ENCODE results near the gene CCDC102B. TPM values are rescaled to one million over a fixed set of nuclear protein-coding genes. Genes with fewer than 3 reads are reported as not detected.

CCDC102B gene
- polyA plus RNA-seq, 1 donor from 2014 or later: 8.7 TPM

- Histone ChIP-seq H2AFZ (ENCODE audit: low read depth, low read length) (no peak overlapping the region), H3K4me2 (ENCODE audit: low read length) (no peak overlapping the region), H3K27ac (ENCODE audit: low read length) (no peak overlapping the region), H3K79me2 (replicated peaks; ENCODE audit: insufficient read depth, low read length) (no peaks in the 10 kb centered on the region), H3K4me3 (ENCODE audit: low read length) (no peak overlapping the region), H3K9ac (ENCODE audit: low read length) (no peak overlapping the region), H3K36me3 (ENCODE audit: insufficient read depth, low read length) (no peaks in the 10 kb centered on the region), H3K9me3 (ENCODE audit: low read length) (no peaks in the 10 kb centered on the region), H3K27me3 (ENCODE audit: insufficient read depth, low read depth, low read length) (no peaks in the 10 kb centered on the region), H3K9me2 (ENCODE audit: insufficient read depth, low read length) (no peaks in the 10 kb centered on the region), H3F3A (ENCODE audit: insufficient read depth, low read length, poor library complexity, severe bottlenecking) (peaks cover 4% of the 10 kb centered on the region), H4K20me1 (ENCODE audit: insufficient read depth) (no peaks in the 10 kb centered on the region)
- TF ChIP-seq SMC3 (conservative IDR thresholded peaks at IDR 0.05; ENCODE audit: poor library complexity) (peak; percentile 38), REST (IDR thresholded peaks at IDR 0.05; ENCODE audit: borderline replicate concordance) (no peak), MXI1 (conservative IDR thresholded peaks at IDR 0.05; ENCODE audit: poor library complexity, severe bottlenecking) (no peak), POLR2AphosphoS5 (IDR thresholded peaks at IDR 0.05) (no peak), EZH2 (IDR thresholded peaks at IDR 0.05; ENCODE audit: borderline replicate concordance, insufficient read depth, low read length, poor library complexity, severe bottlenecking) (no peak), CTCF (IDR thresholded peaks at IDR 0.05; ENCODE audit: poor library complexity, severe bottlenecking) (peak; percentile 37), RAD21 (conservative IDR thresholded peaks at IDR 0.05) (no peak), EP300 (conservative IDR thresholded peaks at IDR 0.05; ENCODE audit: poor library complexity, severe bottlenecking) (no peak), TAF1 (IDR thresholded peaks at IDR 0.05; ENCODE audit: low read depth) (no peak)
Observed at GRCh38 chr18:68843473-68844089, 45.7 kb downstream of the CCDC102B start.

GRCh38 chr18:68847219-68847837 is 49.4 kb downstream of the CCDC102B start:
- H3K9ac ChIP-seq (ENCODE audit: low read length): no peak overlapping the region
- H3K79me2 ChIP-seq (replicated peaks; ENCODE audit: insufficient read depth, low read length): no peaks in the 10 kb centered on the region
- H3K9me3 ChIP-seq (ENCODE audit: low read length): no peaks in the 10 kb centered on the region
- H3K4me2 ChIP-seq (ENCODE audit: low read length): no peak overlapping the region
- H3K36me3 ChIP-seq (ENCODE audit: insufficient read depth, low read length): no peaks in the 10 kb centered on the region
- H3K27me3 ChIP-seq (ENCODE audit: insufficient read depth, low read depth, low read length): no peaks in the 10 kb centered on the region
- H3K4me3 ChIP-seq (ENCODE audit: low read length): no peak overlapping the region
- no peaks in the 10 kb centered on the region for H4K20me1 ChIP-seq (ENCODE audit: insufficient read depth)
- peaks cover 4% of the 10 kb centered on the region for H3F3A ChIP-seq (ENCODE audit: insufficient read depth, low read length, poor library complexity, severe bottlenecking)
- TF ChIP-seq SMC3 (conservative IDR thresholded peaks at IDR 0.05; ENCODE audit: poor library complexity) (peak; percentile 90), POLR2AphosphoS5 (IDR thresholded peaks at IDR 0.05) (no peak), EZH2 (IDR thresholded peaks at IDR 0.05; ENCODE audit: borderline replicate concordance, insufficient read depth, low read length, poor library complexity, severe bottlenecking) (no peak), EP300 (conservative IDR thresholded peaks at IDR 0.05; ENCODE audit: poor library complexity, severe bottlenecking) (no peak), REST (IDR thresholded peaks at IDR 0.05; ENCODE audit: borderline replicate concordance) (no peak), RAD21 (conservative IDR thresholded peaks at IDR 0.05) (peak; percentile 90), CTCF (IDR thresholded peaks at IDR 0.05; ENCODE audit: poor library complexity, severe bottlenecking) (peak; percentile 86)
- H3K9me2 ChIP-seq (ENCODE audit: insufficient read depth, low read length): no peaks in the 10 kb centered on the region
- no peak overlapping the region for H2AFZ ChIP-seq (ENCODE audit: low read depth, low read length)
- no peak overlapping the region for H3K27ac ChIP-seq (ENCODE audit: low read length)

All from neural cell (in vitro differentiated cells).